ENCODE data around the gene KLF5. TPM values are rescaled to one million over a fixed set of nuclear protein-coding genes. Genes with fewer than 3 reads are reported as not detected.

The KLF5 gene
- total RNA-seq, 1 experiment from 2014 or later = 59.2 TPM

GRCh38 chr13:73075546-73075945 lies 16.7 kb downstream of the KLF5 start (continued):
- TF ChIP-seq YY1 (IDR thresholded peaks at IDR 0.05; ENCODE audit: extremely low read depth, insufficient replicate concordance, low read depth, low read length) = no peak

GRCh38 chr13:73075954-73076353 lies 17.1 kb downstream of the KLF5 start:
- POLR2A ChIA-PET = no interaction called here
- no TSS peak for BruUV-seq (replicated peaks)

More at GRCh38 chr13:73075954-73076353, 17.1 kb downstream of the KLF5 start:
- ATAC-seq (no peak), DNase-seq (ENCODE audit: low read depth, low spot score) (no peak)
- intact Hi-C loops (cut with micrococcal nuclease) = no loop called here
- no peaks in the 10 kb centered on the region for H3K9me3 ChIP-seq (ENCODE audit: control insufficient read depth in 1 of 2, insufficient read depth in 1 of 2, low read depth in 1 of 2, low read length in 2 of 2)
- no peak overlapping the region for H3K4me3 ChIP-seq (replicated peaks in 1 of 2; ENCODE audit: low read depth in 1 of 2, low read length in 2 of 2)
- H3K9me2 ChIP-seq (ENCODE audit: insufficient read depth) = no peaks in the 10 kb centered on the region
- no peak overlapping the region for H2AFZ ChIP-seq (ENCODE audit: low read depth, low read length, poor library complexity, severe bottlenecking)
- H3K36me3 ChIP-seq (ENCODE audit: control insufficient read depth in 1 of 2, insufficient read depth in 2 of 2, low read length in 2 of 2) = peaks cover 5 to 14% of the 10 kb centered on the region in 2 experiments; a peak in 3 of 4 replicates
- peaks cover 3% of the 10 kb centered on the region; the same call in 1 of the 2 replicates for H4K20me1 ChIP-seq (ENCODE audit: insufficient read depth)
- TF ChIP-seq EZH2phosphoT487 (IDR thresholded peaks at IDR 0.05; ENCODE audit: borderline replicate concordance) (no peak), CTCF (IDR thresholded peaks at IDR 0.05 in 2 of 3, conservative IDR thresholded peaks at IDR 0.05 in 1 of 3; ENCODE audit: borderline replicate concordance in 1 of 3, insufficient read depth in 1 of 3, low read depth in 2 of 3, low read length in 2 of 3) (no peak), POLR2A (IDR thresholded peaks at IDR 0.05; ENCODE audit: borderline replicate concordance, extremely low read depth, insufficient read depth, insufficient read length) (no peak), ZNF274 (IDR thresholded peaks at IDR 0.05; ENCODE audit: low read depth, low read length) (no peak), CEBPB (IDR thresholded peaks at IDR 0.05; ENCODE audit: low read depth) (no peak), FOSL1 (IDR thresholded peaks at IDR 0.05; ENCODE audit: low read depth) (no peak), POLR2AphosphoS5 (IDR thresholded peaks at IDR 0.05; ENCODE audit: low read depth, low read length) (no peak), CBX3 (IDR thresholded peaks at IDR 0.05; ENCODE audit: low read depth) (no peak), ELF1 (IDR thresholded peaks at IDR 0.05; ENCODE audit: borderline replicate concordance, low read depth) (no peak), ZFX (IDR thresholded peaks at IDR 0.05) (no peak), EGR1 (IDR thresholded peaks at IDR 0.05; ENCODE audit: low read depth) (no peak), EZH2 (IDR thresholded peaks at IDR 0.05) (no peak), SP1 (IDR thresholded peaks at IDR 0.05; ENCODE audit: low read depth) (no peak), TCF7L2 (IDR thresholded peaks at IDR 0.05; ENCODE audit: borderline replicate concordance, extremely low read depth, insufficient read depth, insufficient read length) (no peak), ATF3 (IDR thresholded peaks at IDR 0.05) (no peak), MAX (IDR thresholded peaks at IDR 0.05) (no peak), RAD21 (IDR thresholded peaks at IDR 0.05; ENCODE audit: low read depth) (no peak)
- no peak overlapping the region for H3K9ac ChIP-seq (ENCODE audit: low read length)
- no peaks in the 10 kb centered on the region for H3K27me3 ChIP-seq (ENCODE audit: insufficient read depth, low read length)
- ChIA-PET CTCF (no interaction called here), RAD21 (ENCODE audit: low non-redundant PET in 1 of 2, low total read pairs in 2 of 2, uncharacterized antibody in 2 of 2, unreplicated experiment in 2 of 2) (no interaction called here)
- peaks cover 49% of the 10 kb centered on the region for H3K79me2 ChIP-seq (ENCODE audit: insufficient read depth, low read length)
- H3K27ac ChIP-seq (ENCODE audit: low read depth, low read length) = no peak overlapping the region
- H3K4me1 ChIP-seq (ENCODE audit: control insufficient read depth in 1 of 2, insufficient read depth in 2 of 2, low read length in 2 of 2) = peaks cover 2 to 7% of the 10 kb centered on the region in 2 experiments; a peak in 3 of 4 replicates
- H3K4me2 ChIP-seq (ENCODE audit: low read length) = no peak overlapping the region

Measured in HCT116 (cell line).